GM18907 (cell line): ENCODE data around the gene SDCBP2.

Source experiments
- ATAC-seq: cut with Tn5 transposase; IDR thresholded peaks from one replicate; pipeline ENCODE4 v1.9.1; 2021; ENCODE audit warnings: mild to moderate bottlenecking, moderate library complexity; ENCODE audit not compliant: unreplicated experiment

The SDCBP2 gene

DNA sequence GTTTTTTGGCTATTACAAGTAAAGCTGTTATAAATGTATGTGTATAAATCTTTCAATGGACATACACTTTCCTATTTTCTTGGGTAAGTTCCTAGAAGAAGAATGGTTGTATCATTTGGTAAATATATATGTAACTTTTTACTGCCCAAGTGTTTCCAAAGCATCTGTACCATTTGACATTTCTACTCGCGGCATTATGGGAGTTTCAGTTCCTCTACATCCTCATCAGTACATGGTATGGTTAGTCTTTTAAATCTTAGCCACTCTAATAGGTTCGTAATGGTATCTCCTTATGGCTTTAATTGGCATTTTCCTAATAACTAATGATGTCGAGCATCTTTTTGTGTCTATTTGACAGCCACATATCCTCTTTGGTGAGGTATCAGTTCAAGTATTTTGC lies 49.9 kb downstream of the SDCBP2 start:
- no peak for ATAC-seq

DNA sequence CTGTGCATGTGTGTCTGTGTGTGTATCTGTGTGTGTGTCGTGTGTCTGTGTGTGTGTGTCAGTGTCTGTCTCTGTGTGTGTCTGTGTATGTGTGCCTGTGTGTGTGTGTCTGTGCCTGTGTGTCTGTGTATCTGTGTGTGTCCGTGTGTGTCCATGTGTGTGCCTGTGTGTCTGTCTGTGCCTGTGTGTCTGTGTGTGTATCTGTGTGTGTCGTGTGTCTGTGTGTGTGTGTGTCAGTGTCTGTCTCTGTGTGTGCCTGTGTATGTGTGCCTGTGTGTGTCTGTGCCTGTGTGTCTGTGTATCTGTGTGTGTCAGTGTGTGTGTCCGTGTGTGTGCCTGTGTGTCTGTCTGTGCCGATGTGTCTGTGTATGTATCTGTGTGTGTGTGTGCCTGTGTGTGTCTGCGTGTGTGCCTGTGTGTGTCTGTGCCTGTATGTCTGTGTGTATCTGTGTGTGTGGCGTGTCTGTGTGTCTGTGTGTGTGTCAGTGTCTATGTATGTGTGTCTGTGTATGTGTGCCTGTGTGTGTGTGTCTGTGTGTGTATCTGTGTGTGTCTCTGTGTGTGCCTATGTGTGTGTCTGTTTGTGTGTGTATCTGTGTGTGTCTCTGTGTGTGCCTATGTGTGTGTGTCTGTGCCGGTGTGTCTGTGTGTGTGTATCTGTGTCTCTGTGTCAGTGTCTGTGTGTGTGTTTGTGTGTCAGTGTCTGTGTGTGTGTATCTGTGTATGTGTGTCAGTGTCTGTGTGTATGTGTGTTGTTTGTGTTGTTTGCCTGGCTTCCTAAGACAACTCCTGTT lies 51.2 kb downstream of the SDCBP2 start:
- ATAC-seq = no peak

DNA sequence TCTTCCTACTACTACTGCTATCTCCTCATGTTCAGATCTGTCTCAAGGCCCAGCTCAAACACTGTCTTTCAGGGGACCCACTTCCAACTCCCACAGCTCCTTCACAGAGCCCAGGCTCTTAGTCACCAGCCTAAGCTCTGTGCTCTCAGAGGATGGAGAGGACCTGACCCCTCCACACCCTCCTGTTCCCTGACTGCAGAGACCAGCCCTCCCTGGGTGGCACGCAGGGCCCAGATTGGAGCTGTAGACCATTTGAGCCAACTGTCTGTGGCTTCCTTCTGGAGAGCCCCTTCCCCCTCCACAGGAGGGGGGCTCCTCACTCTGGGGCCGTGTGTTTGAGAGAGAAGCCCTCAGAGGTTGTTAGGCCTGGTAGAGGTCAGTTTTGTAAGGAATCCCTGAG lies 53.0 kb downstream of the SDCBP2 start:
- ATAC-seq = no peak

DNA sequence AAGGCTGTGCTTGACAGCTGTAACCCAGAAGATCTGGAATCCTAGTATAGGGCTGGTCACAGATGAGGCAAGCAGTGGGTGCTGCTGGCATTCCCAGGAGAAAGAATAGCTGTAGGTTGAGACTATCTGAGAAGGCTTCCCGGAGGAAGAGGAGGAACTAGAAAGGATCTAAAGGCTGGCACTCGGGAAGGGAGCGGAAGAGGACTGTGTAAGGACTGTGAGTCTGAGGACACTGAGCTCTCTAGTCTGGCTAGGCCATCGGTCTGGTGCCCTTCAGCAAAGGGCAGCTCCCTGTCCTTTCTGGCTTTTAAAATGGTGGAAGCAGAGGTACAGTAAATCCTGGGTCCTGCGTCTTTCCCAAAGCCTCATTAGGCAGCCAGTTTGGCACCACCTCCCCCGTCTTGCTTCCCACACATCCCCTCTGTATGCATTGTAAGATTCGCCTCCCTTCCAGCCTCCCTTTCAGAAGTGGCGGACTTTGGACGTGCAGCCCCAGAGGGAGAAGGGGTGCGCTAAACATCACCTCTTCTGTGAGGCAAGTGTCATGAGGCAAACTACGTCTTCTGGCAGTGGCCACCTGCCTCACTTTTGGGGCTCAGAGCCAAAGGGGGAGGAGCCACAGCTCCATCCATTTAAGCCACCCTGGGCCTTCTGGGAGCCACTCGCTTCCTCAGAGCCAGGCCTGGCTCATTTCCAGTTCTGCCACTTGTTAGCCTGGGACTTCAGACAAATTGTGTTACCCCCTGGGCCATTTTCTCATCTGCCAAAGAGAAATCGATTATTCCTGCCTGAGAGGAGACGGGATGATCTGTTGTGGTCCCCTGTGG lies 54.2 kb downstream of the SDCBP2 start:
- ATAC-seq = no peak

DNA sequence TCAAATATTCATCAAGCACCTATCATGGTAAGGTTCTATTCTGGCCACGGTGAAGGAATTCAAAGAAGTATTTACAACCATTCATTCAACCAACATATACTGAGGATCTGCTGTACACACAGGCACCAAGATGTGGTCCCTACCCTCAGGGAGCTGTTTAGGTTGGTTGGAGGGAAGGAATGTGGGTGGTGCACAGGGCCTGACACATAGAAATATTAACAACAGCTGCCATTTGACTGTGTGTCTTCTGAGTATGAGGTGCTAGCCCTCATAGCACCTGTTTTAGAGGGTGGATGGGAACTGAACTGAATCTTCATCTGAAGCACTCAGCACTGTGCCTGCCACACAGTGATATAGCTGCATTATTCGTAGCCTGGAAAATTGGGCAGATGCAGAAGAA lies 55.6 kb downstream of the SDCBP2 start:
- no peak for ATAC-seq

DNA sequence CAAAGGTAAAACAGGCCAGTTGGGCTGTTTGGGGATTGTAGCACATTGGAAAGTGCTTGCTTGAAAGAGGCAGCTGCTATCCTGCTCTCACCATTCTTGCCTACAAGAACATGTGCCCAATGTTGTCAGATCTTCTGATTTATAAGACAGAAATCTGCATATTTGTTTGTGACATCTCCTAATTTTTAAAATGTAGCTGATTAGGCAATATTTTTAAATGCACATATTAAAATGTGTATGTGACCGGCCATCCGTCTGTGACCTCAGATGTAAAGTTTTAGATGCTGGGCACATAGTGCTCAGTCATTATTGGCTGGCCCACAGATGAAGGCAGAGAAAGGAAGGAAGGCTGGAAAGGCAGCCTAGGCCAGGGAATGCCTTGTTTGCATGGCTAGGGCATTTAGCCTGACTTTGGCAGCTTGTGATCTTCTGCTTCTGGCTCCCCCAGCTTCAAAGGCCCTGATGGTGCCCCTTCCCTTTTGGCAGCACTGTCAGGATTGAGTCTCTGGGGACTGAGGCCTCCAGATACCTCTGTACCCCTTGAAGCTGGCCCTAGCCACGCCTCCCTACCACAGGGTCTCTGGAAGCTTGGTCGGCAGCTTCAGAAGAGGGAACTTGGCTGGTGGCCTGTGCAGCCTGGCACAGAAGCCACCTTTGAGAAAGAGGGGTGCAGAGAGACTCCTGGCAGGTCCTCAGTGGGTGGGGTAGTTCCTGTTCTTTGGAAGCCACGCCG lies 56.4 kb downstream of the SDCBP2 start:
- ATAC-seq = no peak

DNA sequence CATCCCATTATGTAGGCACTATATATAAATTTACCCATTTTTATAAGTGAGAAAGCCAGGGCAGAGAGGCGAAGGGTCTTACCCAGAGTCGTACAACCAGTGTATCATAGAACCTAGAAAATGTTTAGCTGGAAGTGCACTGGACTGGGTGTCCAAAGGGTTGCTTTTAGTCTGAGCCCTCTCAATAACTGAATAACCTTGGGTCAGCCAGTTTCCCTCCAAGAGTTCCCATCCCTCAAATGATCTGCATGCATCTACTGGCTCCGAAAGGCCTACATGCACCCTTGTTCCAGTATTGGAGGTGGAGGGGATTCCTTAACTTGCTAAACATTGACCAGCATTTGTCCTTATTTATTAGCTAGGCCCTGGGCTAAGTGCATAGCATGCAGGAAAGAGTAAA lies 59.1 kb downstream of the SDCBP2 start:
- no peak for ATAC-seq

DNA sequence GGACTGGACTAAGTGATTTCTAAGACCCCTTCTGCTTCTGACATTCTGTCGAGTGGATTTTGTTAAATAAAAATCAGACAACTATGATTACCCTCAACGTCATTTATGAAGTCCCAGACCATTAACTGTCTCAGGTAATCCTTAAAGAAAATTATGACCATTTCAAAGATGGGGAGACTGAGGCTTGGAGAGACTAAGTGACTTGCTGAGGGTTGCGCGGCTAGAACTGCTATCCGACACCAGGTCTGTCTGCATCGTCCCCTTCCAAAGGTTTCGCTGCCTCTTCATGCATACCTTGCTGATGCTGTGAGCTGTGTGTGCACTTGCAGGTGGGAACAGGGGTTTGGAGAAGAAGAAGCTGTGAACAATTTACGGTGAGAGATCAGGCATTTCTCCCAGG lies 59.7 kb downstream of the SDCBP2 start:
- ATAC-seq = no peak

DNA sequence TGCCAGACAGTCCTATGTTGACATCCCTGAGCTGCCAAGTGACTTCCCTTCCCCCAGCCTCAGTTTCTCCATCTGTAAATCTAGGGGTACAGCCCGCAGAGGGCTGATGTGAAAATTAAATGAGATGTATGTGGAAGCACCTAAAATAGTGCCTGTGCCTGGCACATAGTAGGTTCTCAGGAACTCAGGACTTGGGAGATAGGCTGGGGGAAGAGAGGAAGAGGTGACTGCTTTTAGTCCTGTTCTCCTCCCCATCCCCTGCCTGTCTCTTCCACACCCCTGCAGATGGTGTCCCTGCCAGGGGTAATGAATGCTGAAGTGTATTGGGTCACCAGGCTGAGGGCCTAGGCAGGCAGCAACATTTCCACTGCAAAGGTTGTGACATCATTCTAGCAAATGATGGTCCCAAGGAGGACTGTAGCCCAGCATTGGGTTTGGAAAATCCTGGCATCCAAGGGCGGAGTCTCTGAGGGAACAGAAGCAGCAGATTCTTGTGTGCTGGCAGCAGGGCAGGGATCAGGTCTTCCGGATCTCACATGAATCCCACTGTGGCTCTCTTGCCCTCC lies 61.0 kb downstream of the SDCBP2 start:
- no peak for ATAC-seq

DNA sequence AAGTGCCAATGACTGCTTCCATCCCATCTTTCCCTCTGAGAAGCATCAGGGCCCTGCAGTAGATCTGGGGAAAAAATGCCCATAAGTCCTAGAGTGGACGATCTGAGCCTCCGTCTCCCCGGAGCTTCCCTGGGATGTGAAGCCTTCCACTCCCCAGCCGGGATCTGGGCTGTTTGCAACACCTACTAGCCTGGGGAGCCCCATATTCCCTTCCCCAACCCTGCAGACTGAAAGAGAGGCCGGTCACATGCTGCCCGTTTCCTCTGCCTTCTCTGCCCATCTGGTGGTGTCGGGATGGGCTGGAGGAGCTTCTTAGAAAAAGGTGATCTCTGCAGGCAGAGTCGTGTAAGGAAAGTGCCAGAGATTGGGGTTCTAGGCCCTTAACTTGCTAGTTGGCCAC lies 61.8 kb downstream of the SDCBP2 start:
- no peak for ATAC-seq

DNA sequence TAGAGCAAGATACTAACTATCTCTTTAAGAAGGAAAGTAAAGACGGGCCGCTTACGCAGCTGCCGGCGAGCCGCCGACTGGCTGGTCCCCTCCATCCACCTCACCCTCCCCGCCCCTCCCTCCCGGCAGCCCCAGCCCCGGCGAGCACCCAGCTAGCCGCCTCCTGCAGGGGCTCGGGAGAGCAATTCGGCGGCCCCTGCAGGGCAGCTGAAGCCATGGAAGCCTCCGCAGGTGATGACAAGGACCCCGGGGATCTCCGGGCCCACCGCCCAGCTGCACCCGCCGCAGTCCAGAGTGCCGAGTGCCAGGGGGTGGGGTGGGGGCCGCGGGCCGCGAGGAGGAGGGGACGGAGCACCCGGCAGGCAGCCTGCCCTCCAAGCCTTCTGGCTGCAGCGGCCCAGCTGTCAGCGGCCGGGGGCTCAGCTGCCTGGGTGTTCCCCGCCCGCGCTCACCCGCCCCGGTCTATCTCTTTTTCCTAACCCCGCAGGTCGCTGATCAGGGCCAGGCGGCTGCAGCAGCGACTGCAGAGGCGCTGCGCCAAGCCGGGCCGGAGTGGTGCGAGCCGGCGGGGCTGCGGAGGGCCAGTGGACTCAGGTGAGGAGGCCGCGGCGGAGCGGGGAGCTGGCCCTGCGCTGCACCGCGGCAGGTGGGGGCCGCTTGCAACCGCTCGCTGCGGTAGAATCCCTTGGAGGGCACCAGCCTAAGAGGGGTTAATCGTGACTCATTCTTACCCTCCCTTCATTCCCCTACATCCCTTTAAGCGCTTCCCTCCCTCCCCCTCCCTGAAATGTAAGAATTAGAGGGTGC lies 62.6 kb downstream of the SDCBP2 start, which contains the start of gene SNPH:
SNPH (plus strand) TSS at position 128 of the 807 bp plus-strand sequence. CDS start 29,946 bp downstream, outside the sequence.
- peak; percentile 74 for ATAC-seq

DNA sequence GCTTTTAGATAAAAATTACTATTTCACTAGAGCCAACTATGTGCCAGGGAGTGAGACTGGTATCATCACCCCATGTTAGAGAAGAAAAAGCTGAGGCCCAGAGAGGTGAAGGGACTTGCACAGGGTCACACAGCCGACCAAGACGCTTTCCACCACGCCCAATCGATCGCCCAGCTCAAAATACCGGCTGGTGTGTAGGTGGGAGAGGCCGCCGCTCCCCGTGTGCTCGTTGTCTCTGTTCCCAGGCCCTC lies 63.1 kb downstream of the SDCBP2 start:
- ATAC-seq = no peak

DNA sequence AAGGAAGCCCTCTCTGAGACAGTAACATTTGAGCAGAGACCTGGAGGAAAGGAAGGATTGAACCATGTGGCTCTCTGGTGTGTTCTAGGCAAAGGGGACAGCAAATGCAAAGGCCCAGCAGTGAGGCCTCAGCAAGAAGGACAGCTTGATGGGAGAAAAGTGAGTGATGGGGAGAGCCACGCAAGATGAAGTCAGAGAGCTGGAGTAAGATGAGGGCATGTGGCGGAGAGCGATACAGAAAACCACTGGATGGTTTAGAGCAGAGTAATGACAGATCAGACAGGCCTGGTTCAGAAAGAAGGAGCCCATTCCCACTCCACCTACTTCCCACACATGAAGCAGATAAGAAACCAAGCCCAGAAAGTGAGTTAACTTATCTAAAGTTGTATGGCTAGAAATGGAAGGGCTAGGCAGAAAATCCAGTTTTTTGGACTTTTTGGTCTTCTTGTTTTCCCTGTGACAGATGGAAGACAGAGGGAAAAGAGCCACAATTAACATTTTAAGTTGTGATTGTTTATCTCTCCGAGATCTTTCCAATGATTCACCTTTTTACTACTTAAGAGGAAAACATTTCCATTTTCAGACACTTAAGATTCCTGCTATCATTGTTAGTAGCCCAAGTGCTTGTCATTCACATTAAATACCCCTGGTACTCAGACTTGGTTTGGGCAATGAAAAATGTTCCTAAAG lies 63.6 kb downstream of the SDCBP2 start:
- no peak for ATAC-seq

DNA sequence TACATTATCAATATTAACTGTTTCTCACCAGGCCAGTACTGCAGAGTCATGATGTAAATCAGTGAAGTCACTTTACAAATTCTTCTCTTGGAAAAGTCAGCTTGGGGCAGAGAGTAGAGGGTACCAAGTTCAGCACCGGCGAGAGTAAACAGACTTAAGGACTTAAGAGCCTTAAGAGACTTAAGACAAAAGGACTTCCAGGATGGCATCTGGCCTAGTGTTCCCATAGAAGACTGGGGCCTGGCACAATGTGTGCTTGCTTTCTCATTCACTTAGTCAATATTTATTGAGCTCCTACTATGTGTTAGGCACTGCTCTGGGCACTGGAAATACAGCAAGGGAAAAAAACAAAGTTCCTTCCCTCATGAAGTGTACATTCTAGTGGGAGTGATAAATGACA lies 64.2 kb downstream of the SDCBP2 start:
- ATAC-seq = no peak

DNA sequence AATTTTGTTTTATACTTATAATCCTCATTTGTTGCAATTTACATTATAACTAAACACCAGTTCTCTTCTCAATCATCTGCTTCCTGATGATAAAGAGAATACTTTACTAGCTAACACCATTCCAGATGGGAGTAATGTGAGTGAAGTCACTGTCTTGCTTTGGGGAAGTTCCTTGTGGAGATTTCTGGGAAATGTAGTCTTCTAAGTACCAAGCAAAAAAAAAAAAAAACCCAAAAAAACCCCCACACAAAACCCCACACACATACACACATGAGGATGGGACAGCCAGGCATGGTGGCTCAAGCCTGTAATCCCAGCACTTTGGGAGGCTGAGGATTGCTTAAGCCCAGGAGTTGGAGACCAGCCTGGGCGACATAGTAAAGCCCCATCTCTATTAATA lies 65.1 kb downstream of the SDCBP2 start:
- no peak for ATAC-seq
